H1 (cell line): ENCODE data around the gene HOXB3. TPM values are rescaled to one million over a fixed set of nuclear protein-coding genes. Genes with fewer than 3 reads are reported as not detected.

Experiments
- CTCF ChIA-PET: fragments of 300-600 bp; sonication (Branson Sonifier 250); formaldehyde crosslinking; loops from one replicate; lab custom pipeline; 2021; ENCODE audit not compliant: partially characterized antibody; lab: Charles Lee
- POLR2A ChIA-PET: fragments of 300-600 bp; sonication (Branson Sonifier 250); formaldehyde crosslinking; loops from one replicate; lab custom pipeline; 2021; ENCODE audit warnings: inconsistent platforms; ENCODE audit not compliant: partially characterized antibody; lab: Charles Lee
- DNase-seq, 2 experiments: peaks; one replicate each; pipeline versions ENCODE4 v3.0.0 to v3.0.0-alpha.2; 2010 to 2022; ENCODE audit warnings: low spot score in 2 of 2, low read depth in 1 of 2, mixed read lengths in 1 of 2
- FAIRE-seq: peaks from 2 replicates; lab custom pipeline; 2011; peaks lifted over from hg19 to GRCh38; lab: Jason Lieb, UNC
- H2AFZ ChIP-seq: 2 replicates; pipeline ENCODE4 v1.8.1; 2012; ENCODE audit warnings: low read length, inconsistent platforms
- H2AK5ac ChIP-seq: 2 replicates; pipeline ENCODE4 v1.6.1; 2013; ENCODE audit warnings: low read depth, low read length
- H2BK120ac ChIP-seq: replicated peaks from 2 replicates; pipeline ENCODE3; 2013; ENCODE audit warnings: low read depth, low read length, inconsistent platforms
- H2BK12ac ChIP-seq: 2 replicates; pipeline ENCODE4 v1.6.1; 2013; ENCODE audit warnings: low read depth, low read length
- H2BK15ac ChIP-seq: 2 replicates; pipeline ENCODE4 v1.6.1; 2013; ENCODE audit warnings: low read length
- H2BK20ac ChIP-seq: 2 replicates; pipeline ENCODE4 v1.6.1; 2013; ENCODE audit warnings: low read length
- H2BK5ac ChIP-seq: 2 replicates; pipeline ENCODE4 v1.6.1; 2013; ENCODE audit warnings: low read depth, low read length
- H3K14ac ChIP-seq: 2 replicates; pipeline ENCODE4 v1.6.1; 2013; ENCODE audit warnings: inconsistent platforms; ENCODE audit not compliant: insufficient read length
- H3K18ac ChIP-seq: 2 replicates; pipeline ENCODE4 v1.6.1; 2013; ENCODE audit warnings: low read length; ENCODE audit errors: extremely low read depth
- H3K23ac ChIP-seq: 2 replicates; pipeline ENCODE4 v1.6.1; 2013; ENCODE audit warnings: inconsistent platforms; ENCODE audit not compliant: insufficient read length
- H3K23me2 ChIP-seq: 2 replicates; pipeline ENCODE4 v1.6.1; 2013; ENCODE audit warnings: low read depth, low read length
- H3K27ac ChIP-seq: 2 replicates; pipeline ENCODE4 v1.6.1; 2011; ENCODE audit warnings: low read depth, low read length, inconsistent platforms
- H3K27me3 ChIP-seq, 4 experiments: replicated peaks in 1 of 4; 1 replicate in 1 of 4; 2 replicates in 3 of 4; pipeline versions ENCODE4 v1.6.1 to v1.8.1; 2011 to 2013; ENCODE audit warnings: low read length in 3 of 4, mild to moderate bottlenecking in 3 of 4, inconsistent platforms in 2 of 4, mixed read lengths in 2 of 4, moderate library complexity in 1 of 4; ENCODE audit not compliant: control insufficient read depth in 3 of 4, insufficient read depth in 3 of 4; ENCODE audit errors: extremely low read depth in 1 of 4
- H3K36me3 ChIP-seq, 4 experiments: 2 replicates each; pipeline versions ENCODE4 v1.6.1 to v1.8.1; 2011 to 2013; ENCODE audit warnings: mild to moderate bottlenecking in 4 of 4, low read length in 3 of 4, moderate library complexity in 2 of 4, control low read depth in 1 of 4, inconsistent platforms in 1 of 4; ENCODE audit not compliant: insufficient read depth in 4 of 4, control insufficient read depth in 2 of 4
- H3K4ac ChIP-seq: replicated peaks from 2 replicates; pipeline ENCODE3; 2013; ENCODE audit warnings: low read length, low read depth, mixed read lengths, inconsistent platforms; ENCODE audit not compliant: insufficient read length
- H3K4me1 ChIP-seq, 4 experiments: replicated peaks in 1 of 4; 1 replicate in 1 of 4; 2 replicates in 3 of 4; pipeline versions ENCODE4 v1.6.1 to v1.8.1; 2011 to 2013; ENCODE audit warnings: low read length in 3 of 4, inconsistent platforms in 2 of 4, mixed read lengths in 1 of 4; ENCODE audit not compliant: insufficient read depth in 4 of 4, control insufficient read depth in 3 of 4
- H3K4me2 ChIP-seq, 2 experiments: 2 replicates each; pipeline versions ENCODE4 v1.6.1 to v1.8.1; 2011 to 2013; ENCODE audit warnings: low read depth in 2 of 2, low read length in 2 of 2, control low read depth in 1 of 2, inconsistent platforms in 1 of 2, mild to moderate bottlenecking in 1 of 2; ENCODE audit not compliant: insufficient read depth in 1 of 2
- H3K4me3 ChIP-seq, 4 experiments: fragments of 200-600, 300-600 bp in 1 of 4; sonication (generic), shearing (Covaris generic), sonication (Bioruptor Twin) in 1 of 4; 2 replicates each; pipeline versions ENCODE4 v1.5.1 to v1.8.1; 2011 to 2016; ENCODE audit warnings: low read length in 4 of 4, low read depth in 3 of 4, control low read depth in 2 of 4, inconsistent platforms in 2 of 4, mild to moderate bottlenecking in 2 of 4, mixed read lengths in 1 of 4, moderate library complexity in 1 of 4; ENCODE audit not compliant: insufficient read depth in 2 of 4; ENCODE audit errors: extremely low read depth in 1 of 4
- H3K56ac ChIP-seq: replicated peaks from 2 replicates; pipeline ENCODE3; 2013; ENCODE audit warnings: low read depth, mild to moderate bottlenecking, mixed read lengths, low read length, inconsistent platforms; ENCODE audit not compliant: insufficient read length
- H3K79me1 ChIP-seq: 2 replicates; pipeline ENCODE4 v1.6.1; 2013; ENCODE audit warnings: low read depth, low read length, control low read depth
- H3K79me2 ChIP-seq, 2 experiments: 2 replicates each; pipeline versions ENCODE4 v1.6.1 to v1.8.1; 2012 to 2013; ENCODE audit warnings: low read length in 2 of 2, mild to moderate bottlenecking in 2 of 2, inconsistent platforms in 1 of 2; ENCODE audit not compliant: insufficient read depth in 2 of 2, control insufficient read depth in 1 of 2
- H3K9ac ChIP-seq, 4 experiments: replicated peaks in 1 of 4; 1 replicate in 1 of 4; 2 replicates in 3 of 4; pipeline versions ENCODE4 v1.6.1 to v1.8.1; 2011 to 2013; ENCODE audit warnings: low read depth in 3 of 4, low read length in 3 of 4, control low read depth in 2 of 4, mild to moderate bottlenecking in 2 of 4, moderate library complexity in 2 of 4, inconsistent platforms in 1 of 4; ENCODE audit errors: extremely low read depth in 1 of 4
- H3K9me3 ChIP-seq, 2 experiments: 2 replicates each; pipeline versions ENCODE4 v1.6.1 to v1.8.1; 2012 to 2013; ENCODE audit warnings: mild to moderate bottlenecking in 2 of 2, moderate library complexity in 2 of 2, control low read depth in 1 of 2, inconsistent platforms in 1 of 2, low read depth in 1 of 2, low read length in 1 of 2, mixed read lengths in 1 of 2; ENCODE audit not compliant: insufficient read depth in 2 of 2
- H4K20me1 ChIP-seq, 2 experiments: replicated peaks in 1 of 2; 2 replicates each; pipeline versions ENCODE3 to v1.8.1; 2011 to 2013; ENCODE audit warnings: inconsistent platforms in 2 of 2, low read length in 2 of 2, mild to moderate bottlenecking in 1 of 2; ENCODE audit not compliant: insufficient read depth in 2 of 2, control insufficient read depth in 1 of 2
- H4K5ac ChIP-seq: 2 replicates; pipeline ENCODE4 v1.6.1; 2013; ENCODE audit warnings: low read length, low read depth, mixed read lengths, inconsistent platforms; ENCODE audit not compliant: insufficient read length
- H4K8ac ChIP-seq: 2 replicates; pipeline ENCODE4 v1.8.0; 2013; ENCODE audit warnings: mild to moderate bottlenecking, moderate library complexity, low read length, inconsistent platforms; ENCODE audit not compliant: insufficient read depth; ENCODE audit errors: extremely low read depth
- H4K91ac ChIP-seq: replicated peaks from 2 replicates; pipeline ENCODE3; 2013; ENCODE audit warnings: low read length, mixed read lengths, inconsistent platforms; ENCODE audit not compliant: insufficient read length
- CBX8 ChIP-seq: fragments of 300-800, 300-1000 bp; sonication (generic); IDR thresholded peaks from 2 replicates; pipeline ENCODE4 v1.7.1; 2016; ENCODE audit warnings: low read depth, low read length, borderline replicate concordance
- EGR1 ChIP-seq: IDR thresholded peaks from 2 replicates; pipeline ENCODE4 v1.6.1; 2011; ENCODE audit warnings: low read depth, low read length, borderline replicate concordance
- EZH2 ChIP-seq: fragments of 200-600 bp; sonication (generic); IDR thresholded peaks from 2 replicates; pipeline ENCODE4 v1.7.1; 2012; ENCODE audit warnings: low read depth, mild to moderate bottlenecking, moderate library complexity, low read length, inconsistent platforms; ENCODE audit not compliant: severe bottlenecking
- RAD21 ChIP-seq, 2 experiments: IDR thresholded peaks in 1 of 2; conservative IDR thresholded peaks in 1 of 2; 2 replicates each; pipeline ENCODE4 v1.6.1; 2011; ENCODE audit warnings: low read depth in 2 of 2, low read length in 2 of 2, improper control_type of control experiment in 1 of 2, inconsistent platforms in 1 of 2, mild to moderate bottlenecking in 1 of 2, moderate library complexity in 1 of 2
- RNF2 ChIP-seq: fragments of 200-900, 300-1000 bp; sonication (generic); IDR thresholded peaks from 2 replicates; pipeline ENCODE4 v1.7.1; 2016; ENCODE audit warnings: borderline replicate concordance, low read depth, mild to moderate bottlenecking, antibody characterized with exemption, low read length; ENCODE audit not compliant: poor library complexity, severe bottlenecking; ENCODE audit errors: missing control alignments
- SUZ12 ChIP-seq: fragments of 200-600 bp; sonication (generic); IDR thresholded peaks from 2 replicates; pipeline ENCODE4 v1.6.1; 2012; ENCODE audit warnings: mild to moderate bottlenecking, inconsistent platforms, low read length, moderate library complexity, mixed read lengths
- WGBS, 2 experiments: shearing (Covaris generic) in 1 of 2; methylation state at CpG; one replicate each; pipeline versions ENCODE4 v1.1.6 to v1.1.7; 2013 to 2015; ENCODE audit warnings: low lambda C conversion rate in 2 of 2, mixed read lengths in 2 of 2, inconsistent platforms in 1 of 2, low coverage in 1 of 2, missing lambda C conversion rate in 1 of 2; ENCODE audit not compliant: insufficient replicate concordance in 2 of 2, insufficient coverage in 1 of 2, insufficient read length in 1 of 2; ENCODE audit errors: extremely low coverage in 1 of 2, missing lambda C conversion rate in 1 of 2; 5-methylcytosine and 5-hydroxymethylcytosine counted together
- polyA plus RNA-seq, 7 experiments: library from polyadenylated mRNA; depleted of rRNA in 3 of 7; stranded (reverse) in 5 of 7; unstranded in 2 of 7; fragments of >200 nt in 5 of 7; fragments of 200-250 nt in 2 of 7; gene quantifications; 1 replicate in 5 of 7; 2 replicates in 1 of 7; 4 replicates in 1 of 7; pipeline versions ENCODE4 v1.2.1 to v1.2.3, GENCODE V29; 2011 to 2013; ENCODE audit warnings: missing spikeins in 2 of 7, mixed read lengths in 2 of 7
- total RNA-seq: library from RNA; stranded (reverse); fragmentation: NEBNext Ultra II Directional; extraction: Animal tissue kit (Norgen Biotek cat#: 25700); gene quantifications from 2 replicates; pipeline ENCODE4 v1.2.1, GENCODE V29; 2021

Gene HOXB3
- total and polyA plus RNA-seq, 2 of the 8 experiments (the other 6 are each of a cell fraction or from before 2014, with no cell fraction given): not detected

DNA sequence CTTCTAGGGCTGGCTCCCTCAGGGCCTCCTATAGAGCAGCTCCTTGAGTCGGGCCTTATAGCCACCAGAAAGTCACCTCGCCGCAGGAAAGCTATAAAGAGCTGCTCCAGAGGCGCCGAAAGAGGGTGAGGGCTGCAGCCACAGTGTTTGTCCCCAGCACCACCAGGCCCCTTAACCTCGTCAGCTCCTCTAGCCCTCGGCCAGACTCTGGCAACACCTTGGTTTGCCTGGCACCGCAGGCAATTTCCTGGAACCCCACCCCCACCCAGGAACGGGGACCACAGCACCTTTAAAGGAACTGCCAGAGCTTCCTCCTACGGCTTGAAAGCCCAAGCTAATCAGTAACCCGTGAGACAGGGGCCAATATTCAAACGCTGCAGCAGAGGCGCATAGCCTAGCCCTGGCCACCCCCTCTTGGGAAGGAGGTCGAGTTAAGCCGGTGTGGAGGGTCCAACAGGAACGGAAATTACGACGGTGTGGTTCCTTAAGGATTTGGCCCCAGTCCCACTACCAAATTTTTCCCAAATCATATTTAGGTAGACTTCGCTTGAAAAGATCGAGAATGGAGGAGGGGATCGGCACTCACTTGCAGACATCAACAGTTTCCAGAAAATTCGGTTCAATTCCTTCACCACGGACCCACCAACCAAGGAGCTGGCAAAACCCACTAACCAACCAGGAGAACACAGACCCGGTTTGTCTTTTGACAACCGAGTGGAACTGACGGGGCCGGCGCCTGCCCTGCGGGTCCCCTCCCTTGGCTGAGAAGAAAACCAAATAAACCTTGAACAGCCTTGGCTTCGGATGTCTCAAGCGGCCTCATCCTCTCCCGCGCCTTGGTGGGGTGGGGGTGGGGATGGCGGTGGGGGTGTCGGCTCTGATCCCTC lies 11.7 kb upstream of the HOXB3 start:
- H3K4me1 ChIP-seq: peaks cover 0 to 6% (median under 1%) of the 10 kb centered on the region in 4 experiments; a peak in 3 of 7 replicates
- WGBS, 2 experiments: 17% methylated on average over 34 of the region's 35 CpGs; no CpG with 5 or more reads in 1 of the 2 experiments
- no peaks in the 10 kb centered on the region for H3K9me3 ChIP-seq
- H3K9ac ChIP-seq: no peak overlapping the region
- no peak overlapping the region for H2BK5ac ChIP-seq
- ChIA-PET POLR2A (no interaction called here), CTCF (interaction anchor here (0.6 to 2.1 kb wide), 15 partner anchors 8 to 386 kb away, joined by 3 to 12 read pairs (median 4); no protein-coding TSS in a partner anchor)
- peak; percentile 97 for TF ChIP-seq EZH2
- TF ChIP-seq RAD21 (IDR thresholded peaks at IDR 0.05 in 1 of 2, conservative IDR thresholded peaks at IDR 0.05 in 1 of 2; ENCODE audit: low read depth in 2 of 2, low read length in 2 of 2): no peak
- peak; percentile 76; the same call in 1 of the 2 replicates for TF ChIP-seq CBX8
- TF ChIP-seq SUZ12: peak; percentile 92
- peak; percentile 90 for TF ChIP-seq RNF2
- TF ChIP-seq EGR1: no peak
- H3K4me3 ChIP-seq: no peak overlapping the region
- H3K79me1 ChIP-seq: no peaks in the 10 kb centered on the region
- H4K8ac ChIP-seq: no peak overlapping the region
- no peak overlapping the region for H2BK12ac ChIP-seq
- no peak overlapping the region for H2BK20ac ChIP-seq
- DNase-seq (no peak), FAIRE-seq (no peak)
- H4K20me1 ChIP-seq: peaks cover 31 to 54% of the 10 kb centered on the region in 2 experiments
- no peak overlapping the region for H4K91ac ChIP-seq
- H3K27ac ChIP-seq: no peak overlapping the region
- H2AFZ ChIP-seq: no peak overlapping the region
- peaks cover 0 to 3% (median 0%) of the 10 kb centered on the region in 4 experiments; a peak in 1 of 8 replicates for H3K36me3 ChIP-seq
- no peak overlapping the region for H3K14ac ChIP-seq
- no peaks in the 10 kb centered on the region for H3K23me2 ChIP-seq
- H2BK120ac ChIP-seq: no peak overlapping the region
- no peak overlapping the region for H3K56ac ChIP-seq
- H3K4ac ChIP-seq: no peak overlapping the region
- peak overlapping the region; percentile 10; the same call in 1 of the 2 replicates for H2BK15ac ChIP-seq
- no peak overlapping the region for H3K23ac ChIP-seq
- no peak overlapping the region for H2AK5ac ChIP-seq
- no peaks in the 10 kb centered on the region for H3K79me2 ChIP-seq
- H3K27me3 ChIP-seq: peaks cover 99 to 100% (median 100%) of the 10 kb centered on the region in 4 experiments
- no peak overlapping the region for H3K4me2 ChIP-seq
- no peak overlapping the region for H3K18ac ChIP-seq
- H4K5ac ChIP-seq: no peak overlapping the region
